ENCODE measurements around the gene POU2F2.

The POU2F2 gene

DNA sequence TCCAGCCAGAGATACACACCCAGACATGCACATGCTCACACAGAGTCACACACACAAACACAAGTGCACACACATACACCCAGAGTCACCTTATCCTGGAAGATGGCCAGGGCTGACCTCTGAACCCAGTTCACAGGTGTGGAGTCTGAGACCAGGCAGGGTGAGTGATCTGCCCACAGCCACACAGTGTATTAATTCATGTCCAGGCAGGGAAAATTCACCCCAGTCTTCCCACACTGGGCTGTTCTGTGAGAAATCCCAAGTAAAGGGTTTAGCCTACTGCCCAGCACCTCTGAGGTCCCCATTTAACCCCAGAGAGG is 2.0 kb downstream of the POU2F2 start:
- H3K4me2 ChIP-seq (ENCODE audit: insufficient read depth, low read length): no peak overlapping the region
- no peak for DNase-seq
- peaks cover 5% of the 10 kb centered on the region for H3K27me3 ChIP-seq (ENCODE audit: insufficient read depth, low read length, poor library complexity)
- H3K27ac ChIP-seq (ENCODE audit: low read length): no peak overlapping the region
- H3K9ac ChIP-seq (ENCODE audit: low read depth, low read length): no peak overlapping the region
- no peak overlapping the region for H2AFZ ChIP-seq (ENCODE audit: low read depth, low read length)
- peaks cover 19% of the 10 kb centered on the region for H3K4me1 ChIP-seq (ENCODE audit: insufficient read depth, low read length)
- no peak for TF ChIP-seq EZH2 (IDR thresholded peaks at IDR 0.05; ENCODE audit: borderline replicate concordance, low read depth, low read length, severe bottlenecking)
- TF ChIP-seq, protein P1, sequence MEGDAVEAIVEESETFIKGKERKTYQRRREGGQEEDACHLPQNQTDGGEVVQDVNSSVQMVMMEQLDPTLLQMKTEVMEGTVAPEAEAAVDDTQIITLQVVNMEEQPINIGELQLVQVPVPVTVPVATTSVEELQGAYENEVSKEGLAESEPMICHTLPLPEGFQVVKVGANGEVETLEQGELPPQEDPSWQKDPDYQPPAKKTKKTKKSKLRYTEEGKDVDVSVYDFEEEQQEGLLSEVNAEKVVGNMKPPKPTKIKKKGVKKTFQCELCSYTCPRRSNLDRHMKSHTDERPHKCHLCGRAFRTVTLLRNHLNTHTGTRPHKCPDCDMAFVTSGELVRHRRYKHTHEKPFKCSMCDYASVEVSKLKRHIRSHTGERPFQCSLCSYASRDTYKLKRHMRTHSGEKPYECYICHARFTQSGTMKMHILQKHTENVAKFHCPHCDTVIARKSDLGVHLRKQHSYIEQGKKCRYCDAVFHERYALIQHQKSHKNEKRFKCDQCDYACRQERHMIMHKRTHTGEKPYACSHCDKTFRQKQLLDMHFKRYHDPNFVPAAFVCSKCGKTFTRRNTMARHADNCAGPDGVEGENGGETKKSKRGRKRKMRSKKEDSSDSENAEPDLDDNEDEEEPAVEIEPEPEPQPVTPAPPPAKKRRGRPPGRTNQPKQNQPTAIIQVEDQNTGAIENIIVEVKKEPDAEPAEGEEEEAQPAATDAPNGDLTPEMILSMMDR (IDR thresholded peaks at IDR 0.05; ENCODE audit: borderline replicate concordance, extremely low read depth, low read length, poor library complexity, severe bottlenecking): no peak
- H3K79me2 ChIP-seq (ENCODE audit: insufficient read depth, low read length): no peaks in the 10 kb centered on the region
- no peaks in the 10 kb centered on the region; the same call in 1 of the 2 replicates for H4K20me1 ChIP-seq (ENCODE audit: insufficient read depth, low read length)
- no peak for ATAC-seq (ENCODE audit: insufficient read depth, low read depth)
- no peaks in the 10 kb centered on the region for H3K9me3 ChIP-seq (ENCODE audit: insufficient read depth, low read length, severe bottlenecking)
- H3K36me3 ChIP-seq (ENCODE audit: insufficient read depth, low read length): no peaks in the 10 kb centered on the region
- H3K4me3 ChIP-seq (ENCODE audit: low read depth in 1 of 2, low read length in 2 of 2): no peak overlapping the region

DNA sequence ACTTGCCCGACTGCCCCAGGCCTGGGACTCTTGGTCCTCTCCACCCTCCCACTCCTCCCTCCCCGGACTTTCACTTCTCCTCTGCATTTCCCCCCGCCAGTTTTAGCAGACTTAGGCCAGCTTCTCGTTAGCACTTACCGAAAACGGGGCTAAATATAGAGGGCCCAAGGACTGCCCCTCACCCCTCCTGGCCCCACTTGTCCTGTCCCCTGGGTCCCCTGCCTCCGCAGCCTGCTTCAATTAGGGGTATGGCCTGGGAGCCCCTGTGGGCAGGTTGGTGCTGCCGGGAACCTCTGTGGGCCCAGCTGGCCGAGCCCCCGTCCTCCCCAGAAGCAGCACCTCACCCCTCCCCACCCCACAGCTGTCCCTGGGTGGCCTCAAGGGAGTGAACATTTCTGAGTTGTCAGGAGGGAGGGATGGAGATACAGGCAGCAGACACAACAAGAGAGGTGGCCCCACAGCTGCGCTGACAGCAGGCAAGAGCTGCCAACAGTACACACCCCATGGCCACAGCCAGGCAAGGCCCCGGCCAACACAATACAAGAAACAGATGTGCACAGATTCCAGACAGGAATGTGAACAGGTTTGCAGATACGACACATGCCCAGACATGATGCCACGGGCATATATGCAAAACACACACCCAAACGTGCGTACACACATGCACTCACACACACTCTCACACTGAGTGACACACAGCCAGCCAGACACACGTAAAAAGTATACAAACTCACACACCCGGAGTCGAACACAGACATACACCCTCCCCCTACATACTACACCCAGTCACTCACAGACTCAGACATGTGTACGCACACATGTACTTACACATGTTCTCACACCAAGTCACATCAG is 2.6 kb downstream of the POU2F2 start:
- Histone ChIP-seq H3K4me2 (ENCODE audit: insufficient read depth, low read length) (no peak overlapping the region), H3K79me2 (ENCODE audit: insufficient read depth, low read length) (no peaks in the 10 kb centered on the region), H3K36me3 (ENCODE audit: insufficient read depth, low read length) (no peaks in the 10 kb centered on the region), H3K4me1 (ENCODE audit: insufficient read depth, low read length) (peaks cover 19% of the 10 kb centered on the region), H3K9ac (ENCODE audit: low read depth, low read length) (no peak overlapping the region), H3K4me3 (ENCODE audit: low read depth in 1 of 2, low read length in 2 of 2) (no peak overlapping the region), H3K9me3 (ENCODE audit: insufficient read depth, low read length, severe bottlenecking) (no peaks in the 10 kb centered on the region), H3K27me3 (ENCODE audit: insufficient read depth, low read length, poor library complexity) (peaks cover 5% of the 10 kb centered on the region), H3K27ac (ENCODE audit: low read length) (no peak overlapping the region), H4K20me1 (ENCODE audit: insufficient read depth, low read length) (no peaks in the 10 kb centered on the region; the same call in 1 of the 2 replicates), H2AFZ (ENCODE audit: low read depth, low read length) (no peak overlapping the region)
- TF ChIP-seq EZH2 (IDR thresholded peaks at IDR 0.05; ENCODE audit: borderline replicate concordance, low read depth, low read length, severe bottlenecking): no peak
- TF ChIP-seq, protein P1 (IDR thresholded peaks at IDR 0.05; ENCODE audit: borderline replicate concordance, extremely low read depth, low read length, poor library complexity, severe bottlenecking): no peak
- no peak for ATAC-seq (ENCODE audit: insufficient read depth, low read depth)
- DNase-seq: no peak

DNA sequence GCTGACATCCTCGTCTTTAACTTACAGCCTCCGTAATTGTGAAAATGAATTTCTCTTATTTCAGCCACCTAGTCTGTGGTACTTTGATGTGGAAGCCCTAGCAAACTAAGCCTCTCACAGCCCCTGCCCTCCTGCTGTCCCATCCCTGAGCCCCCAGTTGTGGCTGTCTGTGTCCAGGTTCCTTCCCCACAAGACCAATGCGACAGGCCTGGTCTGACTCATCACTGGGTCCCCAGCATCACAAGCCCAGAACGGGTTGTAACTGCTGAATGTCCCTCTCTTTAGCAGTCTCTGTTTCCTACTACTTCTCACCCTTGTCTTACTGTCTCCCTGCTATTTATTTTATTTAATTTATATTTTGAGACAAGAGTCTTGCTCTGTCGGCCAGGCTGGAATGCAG is 5.7 kb downstream of the POU2F2 start:
- H3K4me1 ChIP-seq (ENCODE audit: insufficient read depth, low read length): peaks cover 5% of the 10 kb centered on the region; the same call in 1 of the 2 replicates

More for the DNA sequence above, 5.7 kb downstream of the POU2F2 start:
- Histone ChIP-seq H4K20me1 (ENCODE audit: insufficient read depth, low read length) (0 out of 2 replicates have a peak, but pooled peaks cover 3% of the 10 kb centered on the region), H3K4me3 (ENCODE audit: low read depth in 1 of 2, low read length in 2 of 2) (no peak overlapping the region), H2AFZ (ENCODE audit: low read depth, low read length) (no peak overlapping the region), H3K27ac (ENCODE audit: low read length) (no peak overlapping the region), H3K4me2 (ENCODE audit: insufficient read depth, low read length) (no peak overlapping the region), H3K36me3 (ENCODE audit: insufficient read depth, low read length) (no peaks in the 10 kb centered on the region), H3K9ac (ENCODE audit: low read depth, low read length) (no peak overlapping the region), H3K9me3 (ENCODE audit: insufficient read depth, low read length, severe bottlenecking) (no peaks in the 10 kb centered on the region), H3K79me2 (ENCODE audit: insufficient read depth, low read length) (no peaks in the 10 kb centered on the region), H3K27me3 (ENCODE audit: insufficient read depth, low read length, poor library complexity) (peaks cover 5% of the 10 kb centered on the region)
- TF ChIP-seq, protein P1 (IDR thresholded peaks at IDR 0.05; ENCODE audit: borderline replicate concordance, extremely low read depth, low read length, poor library complexity, severe bottlenecking): no peak
- no peak for TF ChIP-seq EZH2 (IDR thresholded peaks at IDR 0.05; ENCODE audit: borderline replicate concordance, low read depth, low read length, severe bottlenecking)
- DNase-seq: no peak
- ATAC-seq (ENCODE audit: insufficient read depth, low read depth): no peak
